WTC11 (cell line): Measurements from ENCODE around the gene CACNA1H. TPM values are rescaled to one million over a fixed set of nuclear protein-coding genes. Genes with fewer than 3 reads are reported as not detected.

Source experiments
- ATAC-seq: fragments of 200-7000 bp; cut with Tn5 transposase; 2 replicates; pipeline ENCODE4 v1.10.0; 2021; ENCODE audit warnings: mild to moderate bottlenecking, moderate library complexity
- CTCF ChIA-PET: fragments of 300-600 bp; sonication (Branson Sonifier 250); formaldehyde crosslinking; loops from one replicate; lab custom pipeline; 2021; ENCODE audit warnings: antibody characterized with exemption; lab: Charles Lee
- POLR2A ChIA-PET: fragments of 350-600 bp; sonication (Branson Sonifier 250); formaldehyde crosslinking; loops from one replicate; lab custom pipeline; 2021; ENCODE audit warnings: antibody characterized with exemption; lab: Charles Lee
- DNase-seq: peaks from one replicate; pipeline ENCODE4 v3.0.0; 2021; ENCODE audit warnings: low spot score
- H3K27ac Mint-ChIP-seq: 2 replicates; pipeline ENCODE4 v1.8.0; 2021; ENCODE audit warnings: mixed read lengths
- H3K27me3 Mint-ChIP-seq: 2 replicates; pipeline ENCODE4 v1.8.0; 2021; ENCODE audit warnings: low read depth, mild to moderate bottlenecking, moderate library complexity, mixed read lengths
- H3K36me3 Mint-ChIP-seq: 2 replicates; pipeline ENCODE4 v1.8.0; 2021; ENCODE audit warnings: mixed read lengths
- H3K4me1 Mint-ChIP-seq: 2 replicates; pipeline ENCODE4 v1.8.0; 2022; ENCODE audit warnings: mixed read lengths
- H3K4me3 Mint-ChIP-seq: 2 replicates; pipeline ENCODE4 v1.8.0; 2021; ENCODE audit warnings: mild to moderate bottlenecking, moderate library complexity, mixed read lengths
- H3K9me3 Mint-ChIP-seq: 2 replicates; pipeline ENCODE4 v1.8.0; 2021; ENCODE audit warnings: mixed read lengths
- AFF4 ChIP-seq: sonication (generic); formaldehyde crosslinking; IDR thresholded peaks from 2 replicates; pipeline ENCODE4 v1.8.1; 2023; ENCODE audit warnings: mild to moderate bottlenecking, missing genetic modification reagents, borderline replicate concordance
- AR ChIP-seq: fragments of 250-450 bp; sonication (Bioruptor Pico); IDR thresholded peaks from 2 replicates; pipeline ENCODE4 v1.9.0; 2021; ENCODE audit warnings: mild to moderate bottlenecking
- ATF1 ChIP-seq: sonication (generic); formaldehyde crosslinking; IDR thresholded peaks from 2 replicates; pipeline ENCODE4 v1.8.1; 2023; ENCODE audit warnings: mild to moderate bottlenecking, moderate library complexity, missing genetic modification reagents
- CREB1 ChIP-seq: sonication (generic); formaldehyde crosslinking; IDR thresholded peaks from 2 replicates; pipeline ENCODE4 v1.8.0; 2023; ENCODE audit warnings: mild to moderate bottlenecking, missing genetic modification reagents
- E2F1 ChIP-seq: sonication (generic); formaldehyde crosslinking; IDR thresholded peaks from 2 replicates; pipeline ENCODE4 v1.8.0; 2022; ENCODE audit warnings: mild to moderate bottlenecking, missing genetic modification reagents
- E2F5 ChIP-seq: sonication (generic); formaldehyde crosslinking; IDR thresholded peaks from 2 replicates; pipeline ENCODE4 v1.8.1; 2022; ENCODE audit warnings: mild to moderate bottlenecking, moderate library complexity, missing genetic modification reagents
- ETV6 ChIP-seq: sonication (generic); formaldehyde crosslinking; IDR thresholded peaks from 2 replicates; pipeline ENCODE4 v1.8.1; 2022; ENCODE audit warnings: mild to moderate bottlenecking, missing genetic modification reagents
- FOXP4 ChIP-seq: sonication (generic); formaldehyde crosslinking; IDR thresholded peaks from 2 replicates; pipeline ENCODE4 v1.8.0; 2022; ENCODE audit warnings: mild to moderate bottlenecking, missing genetic modification reagents
- JAZF1 ChIP-seq: fragments of 250-450 bp; sonication (Bioruptor Pico); IDR thresholded peaks from 2 replicates; pipeline ENCODE4 v1.9.0; 2021; ENCODE audit warnings: moderate library complexity, mild to moderate bottlenecking, inconsistent platforms
- NFE2L1 ChIP-seq: sonication (generic); formaldehyde crosslinking; IDR thresholded peaks from 2 replicates; pipeline ENCODE4 v1.8.1; 2023; ENCODE audit warnings: missing genetic modification reagents
- PRDM15 ChIP-seq: sonication (generic); formaldehyde crosslinking; IDR thresholded peaks from 2 replicates; pipeline ENCODE4 v1.8.0; 2022; ENCODE audit warnings: missing genetic modification reagents
- SMAD3 ChIP-seq: sonication (generic); formaldehyde crosslinking; IDR thresholded peaks from 2 replicates; pipeline ENCODE4 v1.8.0; 2022; ENCODE audit warnings: missing genetic modification reagents, mild to moderate bottlenecking, borderline replicate concordance
- SP1 ChIP-seq: sonication (generic); formaldehyde crosslinking; conservative IDR thresholded peaks from 2 replicates; pipeline ENCODE4 v1.8.1; 2022; ENCODE audit warnings: missing genetic modification reagents
- ZNF219 ChIP-seq: sonication (generic); formaldehyde crosslinking; IDR thresholded peaks from 2 replicates; pipeline ENCODE4 v1.8.0; 2023; ENCODE audit warnings: missing genetic modification reagents, mild to moderate bottlenecking, borderline replicate concordance
- ZNF317 ChIP-seq: sonication (generic); formaldehyde crosslinking; IDR thresholded peaks from 2 replicates; pipeline ENCODE4 v1.8.1; 2023; ENCODE audit warnings: low read depth, mild to moderate bottlenecking, moderate library complexity, missing genetic modification reagents, borderline replicate concordance
- total RNA-seq: library from RNA; stranded (reverse); gene quantifications from 3 replicates; pipeline ENCODE4 v1.2.3, GENCODE V29; 2021

Gene CACNA1H
- total RNA-seq, 1 experiment from 2014 or later: 38.0 TPM

GRCh38 chr16:1126044-1126443 lies 26.9 kb upstream of the CACNA1H start (continued):
- TF ChIP-seq FOXP4 (CRISPR knock-in tag) (no peak), ZNF317 (CRISPR knock-in tag) (no peak), NFE2L1 (CRISPR knock-in tag) (no peak), CREB1 (no peak), ATF1 (no peak), JAZF1 (no peak), E2F1 (no peak), E2F5 (CRISPR knock-in tag) (no peak), SMAD3 (CRISPR knock-in tag) (no peak)
- TF ChIP-seq, all 79 proteins: peak for 0

GRCh38 chr16:1126586-1126985 lies 26.3 kb upstream of the CACNA1H start:
- DNase-seq (no peak), ATAC-seq (peak; percentile 47)
- ChIA-PET POLR2A (no interaction called here), CTCF (interaction anchor here (1.0 to 2.5 kb wide), 3 partner anchors 19 to 69 kb away, joined by 3 to 6 read pairs (median 4); no protein-coding TSS in a partner anchor)
- Mint-ChIP-seq H3K4me1 (no peaks in the 10 kb centered on the region), H3K27ac (no peak overlapping the region), H3K9me3 (no peaks in the 10 kb centered on the region), H3K27me3 (no peaks in the 10 kb centered on the region), H3K4me3 (no peak overlapping the region), H3K36me3 (no peaks in the 10 kb centered on the region)
- TF ChIP-seq ATF1: no peak
- no peak for TF ChIP-seq ETV6 (CRISPR knock-in tag)
- no peak for TF ChIP-seq AR
- no peak for TF ChIP-seq CREB1
- no peak for TF ChIP-seq SP1
- TF ChIP-seq PRDM15 (CRISPR knock-in tag): no peak
- no peak for TF ChIP-seq ZNF219 (CRISPR knock-in tag)
- TF ChIP-seq E2F1: no peak
- TF ChIP-seq AFF4 (CRISPR knock-in tag): no peak
